ENCODE data around the gene ZAP70.

DNA sequence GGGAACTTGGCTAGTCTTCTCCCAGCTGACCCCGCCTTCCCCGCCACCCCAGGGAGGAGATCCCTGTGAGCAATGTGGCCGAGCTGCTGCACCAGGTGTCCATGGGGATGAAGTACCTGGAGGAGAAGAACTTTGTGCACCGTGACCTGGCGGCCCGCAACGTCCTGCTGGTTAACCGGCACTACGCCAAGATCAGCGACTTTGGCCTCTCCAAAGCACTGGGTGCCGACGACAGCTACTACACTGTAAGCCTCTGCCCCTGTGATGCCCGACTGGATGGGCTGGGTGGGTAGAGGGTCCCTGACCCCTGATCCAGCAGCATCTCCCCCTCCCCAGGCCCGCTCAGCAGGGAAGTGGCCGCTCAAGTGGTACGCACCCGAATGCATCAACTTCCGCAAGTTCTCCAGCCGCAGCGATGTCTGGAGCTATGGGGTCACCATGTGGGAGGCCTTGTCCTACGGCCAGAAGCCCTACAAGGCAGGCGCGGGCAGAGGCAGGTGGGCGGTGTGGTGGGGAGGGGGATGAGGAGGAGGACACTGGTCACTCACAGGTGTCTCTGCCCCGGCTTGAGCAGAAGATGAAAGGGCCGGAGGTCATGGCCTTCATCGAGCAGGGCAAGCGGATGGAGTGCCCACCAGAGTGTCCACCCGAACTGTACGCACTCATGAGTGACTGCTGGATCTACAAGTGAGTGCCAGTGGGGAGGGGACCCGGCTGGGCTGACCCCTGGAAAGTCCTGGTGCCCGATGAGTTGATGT is 24.2 kb downstream of the ZAP70 start:
- TF ChIP-seq EZH2 (IDR thresholded peaks at IDR 0.05; ENCODE audit: borderline replicate concordance, insufficient read depth, low read depth, low read length, poor library complexity, severe bottlenecking), result no peak
- TF ChIP-seq, protein P1, sequence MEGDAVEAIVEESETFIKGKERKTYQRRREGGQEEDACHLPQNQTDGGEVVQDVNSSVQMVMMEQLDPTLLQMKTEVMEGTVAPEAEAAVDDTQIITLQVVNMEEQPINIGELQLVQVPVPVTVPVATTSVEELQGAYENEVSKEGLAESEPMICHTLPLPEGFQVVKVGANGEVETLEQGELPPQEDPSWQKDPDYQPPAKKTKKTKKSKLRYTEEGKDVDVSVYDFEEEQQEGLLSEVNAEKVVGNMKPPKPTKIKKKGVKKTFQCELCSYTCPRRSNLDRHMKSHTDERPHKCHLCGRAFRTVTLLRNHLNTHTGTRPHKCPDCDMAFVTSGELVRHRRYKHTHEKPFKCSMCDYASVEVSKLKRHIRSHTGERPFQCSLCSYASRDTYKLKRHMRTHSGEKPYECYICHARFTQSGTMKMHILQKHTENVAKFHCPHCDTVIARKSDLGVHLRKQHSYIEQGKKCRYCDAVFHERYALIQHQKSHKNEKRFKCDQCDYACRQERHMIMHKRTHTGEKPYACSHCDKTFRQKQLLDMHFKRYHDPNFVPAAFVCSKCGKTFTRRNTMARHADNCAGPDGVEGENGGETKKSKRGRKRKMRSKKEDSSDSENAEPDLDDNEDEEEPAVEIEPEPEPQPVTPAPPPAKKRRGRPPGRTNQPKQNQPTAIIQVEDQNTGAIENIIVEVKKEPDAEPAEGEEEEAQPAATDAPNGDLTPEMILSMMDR (IDR thresholded peaks at IDR 0.05), result no peak
